GM12878 (cell line): ENCODE results near the gene TMEM38B. TPM values are rescaled to one million over a fixed set of nuclear protein-coding genes. Genes with fewer than 3 reads are reported as not detected.
"Not testable (repeated sequence)": the region's sequence is repeated elsewhere in the genome, so short reads cannot be mapped to it uniquely, and the experiment has no call there.

Source experiments
- ATAC-seq: fragments of 200-7000 bp; cut with Tn5 transposase; 3 replicates; pipeline ENCODE4 v1.9.1; 2020; ENCODE audit warnings: mild to moderate bottlenecking, moderate library complexity
- BruUV-seq: library from RNA; stranded (reverse); fragments of 400-500 nt; replicated peaks from 2 replicates; lab custom pipeline; 2021; lab: Mats Ljungman, UMichigan
- CTCF ChIA-PET: fragments of 300-600 bp; sonication (Branson Sonifier 250); formaldehyde crosslinking; extraction: SDS; loops from one replicate; lab custom pipeline; 2021; ENCODE audit warnings: inconsistent platforms; lab: Yijun Ruan, JAX
- POLR2A ChIA-PET: fragments of 350-600 bp; formaldehyde crosslinking; extraction: SDS; loops from one replicate; lab custom pipeline; 2021; ENCODE audit warnings: inconsistent platforms; lab: Charles Lee
- RAD21 ChIA-PET: fragments of 300-600 bp; sonication (Branson Sonifier 250); formaldehyde crosslinking; loops from one replicate; lab custom pipeline; 2023; ENCODE audit warnings: antibody characterized with exemption; ENCODE audit not compliant: unreplicated experiment; lab: Charles Lee
- SMC1A ChIA-PET: fragments of 300-600 bp; sonication (Branson Sonifier 250); formaldehyde crosslinking; loops from one replicate; lab custom pipeline; 2023; ENCODE audit not compliant: unreplicated experiment, uncharacterized antibody; lab: Charles Lee
- DNase-seq: peaks from one replicate; pipeline ENCODE4 v3.0.0-alpha.2; 2011; ENCODE audit warnings: low read depth, low spot score
- FAIRE-seq: peaks from 3 replicates; lab custom pipeline; 2011; peaks lifted over from hg19 to GRCh38; lab: Jason Lieb, UNC
- H2AFZ ChIP-seq: 2 replicates; pipeline ENCODE4 v1.6.0; 2011; ENCODE audit warnings: low read depth, low read length, control low read depth; ENCODE audit not compliant: control insufficient read depth
- H3K27ac ChIP-seq: 2 replicates; pipeline ENCODE4 v1.5.1; 2011; ENCODE audit warnings: control low read depth; ENCODE audit not compliant: control insufficient read depth, insufficient read depth
- H3K27me3 ChIP-seq, 2 experiments: replicated peaks in 1 of 2; 2 replicates each; pipeline versions ENCODE4 v1.6.0 to v1.6.1; 2011; ENCODE audit warnings: low read length in 1 of 2; ENCODE audit not compliant: control insufficient read depth in 2 of 2, insufficient read depth in 2 of 2
- H3K36me3 ChIP-seq, 2 experiments: 2 replicates each; pipeline ENCODE4 v1.5.1; 2011; ENCODE audit warnings: low read length in 1 of 2; ENCODE audit not compliant: control insufficient read depth in 2 of 2, insufficient read depth in 2 of 2
- H3K4me1 ChIP-seq: 2 replicates; pipeline ENCODE4 v1.6.1; 2011; ENCODE audit warnings: mild to moderate bottlenecking, low read length, moderate library complexity, mixed read lengths; ENCODE audit not compliant: control insufficient read depth, insufficient read depth
- H3K4me2 ChIP-seq: 2 replicates; pipeline ENCODE4 v1.6.0; 2011; ENCODE audit warnings: control low read depth; ENCODE audit not compliant: control insufficient read depth, insufficient read depth
- H3K4me3 ChIP-seq: fragments of 200-600 bp; sonication (generic); 2 replicates; pipeline ENCODE4 v1.5.1; 2016
- H3K79me2 ChIP-seq: 2 replicates; pipeline ENCODE4 v1.6.0; 2011; ENCODE audit warnings: low read length; ENCODE audit not compliant: control insufficient read depth, insufficient read depth
- H3K9ac ChIP-seq: 2 replicates; pipeline ENCODE4 v1.8.0; 2011; ENCODE audit warnings: low read length, control low read depth, mixed read lengths; ENCODE audit not compliant: control insufficient read depth, insufficient read depth
- H3K9me3 ChIP-seq: replicated peaks from 3 replicates; pipeline ENCODE4 v1.5.1; 2011; ENCODE audit warnings: mild to moderate bottlenecking, low read length; ENCODE audit not compliant: control insufficient read depth, insufficient read depth
- H4K20me1 ChIP-seq: 2 replicates; pipeline ENCODE4 v1.6.0; 2011; ENCODE audit not compliant: control insufficient read depth, insufficient read depth
- CHD1 ChIP-seq: IDR thresholded peaks from 2 replicates; pipeline ENCODE4 v1.6.1; 2012; ENCODE audit warnings: low read depth, low read length, improper control_type of control experiment
- CHD4 ChIP-seq: fragments of 200-600 bp; sonication (generic); IDR thresholded peaks from 2 replicates; pipeline ENCODE4 v1.6.1; 2016; ENCODE audit warnings: mild to moderate bottlenecking
- JUNB ChIP-seq: IDR thresholded peaks from 2 replicates; pipeline ENCODE4 v1.6.1; 2016; ENCODE audit warnings: antibody characterized with exemption, mild to moderate bottlenecking
- KLF5 ChIP-seq: fragments of 450-650 bp; IDR thresholded peaks from 2 replicates; pipeline ENCODE4 v1.6.1; 2014; ENCODE audit warnings: mild to moderate bottlenecking; ENCODE audit not compliant: partially characterized antibody
- MYC ChIP-seq: IDR thresholded peaks from 2 replicates; pipeline ENCODE4 v1.6.1; 2011; ENCODE audit warnings: mild to moderate bottlenecking, low read length, moderate library complexity, inconsistent platforms; ENCODE audit not compliant: insufficient read depth, insufficient replicate concordance, insufficient read length, severe bottlenecking
- SMAD1 ChIP-seq: fragments of 450-650 bp; IDR thresholded peaks from 2 replicates; pipeline ENCODE4 v1.6.1; 2018; ENCODE audit warnings: mild to moderate bottlenecking, low read depth; ENCODE audit not compliant: partially characterized antibody
- ZNF622 ChIP-seq: fragments of 450-650 bp; IDR thresholded peaks from 2 replicates; pipeline ENCODE4 v1.6.1; 2017; ENCODE audit warnings: mild to moderate bottlenecking, inconsistent platforms
- WGBS: methylation state at CpG from one replicate; pipeline ENCODE4 v1.1.6; 2016; ENCODE audit warnings: low lambda C conversion rate; ENCODE audit not compliant: insufficient replicate concordance, insufficient coverage; ENCODE audit errors: missing lambda C conversion rate; 5-methylcytosine and 5-hydroxymethylcytosine counted together
- in situ Hi-C: fragments of 300-500 bp; cut with MboI; formaldehyde crosslinking; loops from 9 replicates; pipeline ENCODE4 v1.14.3; 2018; ENCODE audit warnings: mixed read lengths
- intact Hi-C: fragments of 100-400 bp; cut with micrococcal nuclease; formaldehyde crosslinking; loops from one replicate; pipeline ENCODE4 v1.14.2; 2022; ENCODE audit not compliant: unreplicated experiment
- polyA plus RNA-seq, 11 experiments: library from polyadenylated mRNA; depleted of rRNA in 4 of 11; unstranded in 6 of 11; stranded (reverse) in 5 of 11; fragments of >200 nt; fragmentation: Nextera tagmentation in 4 of 11; fragmentation: Illumina TruSeq in 1 of 11; extraction: Ambion mirVana in 4 of 11; extraction: Trizol in 1 of 11; gene quantifications; 1 replicate in 1 of 11; 2 replicates in 10 of 11; pipeline versions ENCODE4 v1.2.1 to v1.2.3, GENCODE V29; 2011 to 2016; ENCODE audit warnings: inconsistent platforms in 2 of 11, missing spikeins in 2 of 11, low read depth in 1 of 11
- total RNA-seq, 4 experiments: library from RNA; depleted of rRNA in 3 of 4; stranded (reverse); fragments of >200 nt in 3 of 4; fragmentation: Illumina TruSeq in 1 of 4; extraction: Trizol in 1 of 4; gene quantifications; 2 replicates each; pipeline versions ENCODE4 v1.2.1 to v1.2.3, GENCODE V29; 2013 to 2021
- TF ChIP-seq, protein P1 (sequence below): fragments of 450-650 bp; IDR thresholded peaks from 2 replicates; pipeline ENCODE4 v1.6.1; 2016; ENCODE audit warnings: mild to moderate bottlenecking
- TF ChIP-seq, protein P2 (sequence below): IDR thresholded peaks from 2 replicates; pipeline ENCODE4 v1.6.1; 2011; ENCODE audit warnings: low read depth, mild to moderate bottlenecking, low read length, moderate library complexity, borderline replicate concordance; ENCODE audit errors: extremely low read depth
- TF ChIP-seq, protein P3 (sequence below): fragments of 450-650 bp; IDR thresholded peaks from 2 replicates; pipeline ENCODE4 v1.6.1; 2017; ENCODE audit warnings: low read depth, mild to moderate bottlenecking, moderate library complexity

TMEM38B gene
- total and polyA plus RNA-seq, 10 of the 15 experiments (the other 5 are each of a cell fraction or from before 2014, with no cell fraction given), result 8.4 to 22.5 (median 12.7) TPM

DNA sequence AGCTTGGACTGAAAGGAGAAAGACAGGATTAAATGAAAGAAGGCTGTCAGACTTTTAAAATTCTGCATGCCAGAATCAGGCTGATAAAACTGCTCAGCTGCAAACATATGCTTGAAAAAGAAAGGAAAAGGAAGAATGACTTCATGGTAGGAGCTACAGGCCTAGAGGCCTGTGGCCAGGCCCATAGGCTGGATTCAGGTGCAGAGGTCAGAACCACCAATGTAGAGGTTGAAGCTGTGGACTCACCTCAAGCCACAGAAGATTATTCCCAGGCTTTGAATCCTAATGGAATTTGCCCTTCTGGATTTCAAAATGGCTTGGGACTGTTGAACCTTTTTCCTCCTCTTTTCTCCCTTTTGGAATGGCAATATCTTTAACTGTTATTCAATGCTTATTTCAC is 47.7 kb downstream of the TMEM38B start:
- intact Hi-C loops, result no loop called here
- TF ChIP-seq CHD1 (no peak), KLF5 (no peak), ZNF622 (no peak), SMAD1 (no peak), JUNB (no peak), CHD4 (no peak), MYC (no peak)
- TF ChIP-seq, protein P1, sequence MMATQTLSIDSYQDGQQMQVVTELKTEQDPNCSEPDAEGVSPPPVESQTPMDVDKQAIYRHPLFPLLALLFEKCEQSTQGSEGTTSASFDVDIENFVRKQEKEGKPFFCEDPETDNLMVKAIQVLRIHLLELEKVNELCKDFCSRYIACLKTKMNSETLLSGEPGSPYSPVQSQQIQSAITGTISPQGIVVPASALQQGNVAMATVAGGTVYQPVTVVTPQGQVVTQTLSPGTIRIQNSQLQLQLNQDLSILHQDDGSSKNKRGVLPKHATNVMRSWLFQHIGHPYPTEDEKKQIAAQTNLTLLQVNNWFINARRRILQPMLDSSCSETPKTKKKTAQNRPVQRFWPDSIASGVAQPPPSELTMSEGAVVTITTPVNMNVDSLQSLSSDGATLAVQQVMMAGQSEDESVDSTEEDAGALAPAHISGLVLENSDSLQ, result no peak
- TF ChIP-seq, protein P2, sequence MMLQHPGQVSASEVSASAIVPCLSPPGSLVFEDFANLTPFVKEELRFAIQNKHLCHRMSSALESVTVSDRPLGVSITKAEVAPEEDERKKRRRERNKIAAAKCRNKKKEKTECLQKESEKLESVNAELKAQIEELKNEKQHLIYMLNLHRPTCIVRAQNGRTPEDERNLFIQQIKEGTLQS, result no peak
- TF ChIP-seq, protein P3, sequence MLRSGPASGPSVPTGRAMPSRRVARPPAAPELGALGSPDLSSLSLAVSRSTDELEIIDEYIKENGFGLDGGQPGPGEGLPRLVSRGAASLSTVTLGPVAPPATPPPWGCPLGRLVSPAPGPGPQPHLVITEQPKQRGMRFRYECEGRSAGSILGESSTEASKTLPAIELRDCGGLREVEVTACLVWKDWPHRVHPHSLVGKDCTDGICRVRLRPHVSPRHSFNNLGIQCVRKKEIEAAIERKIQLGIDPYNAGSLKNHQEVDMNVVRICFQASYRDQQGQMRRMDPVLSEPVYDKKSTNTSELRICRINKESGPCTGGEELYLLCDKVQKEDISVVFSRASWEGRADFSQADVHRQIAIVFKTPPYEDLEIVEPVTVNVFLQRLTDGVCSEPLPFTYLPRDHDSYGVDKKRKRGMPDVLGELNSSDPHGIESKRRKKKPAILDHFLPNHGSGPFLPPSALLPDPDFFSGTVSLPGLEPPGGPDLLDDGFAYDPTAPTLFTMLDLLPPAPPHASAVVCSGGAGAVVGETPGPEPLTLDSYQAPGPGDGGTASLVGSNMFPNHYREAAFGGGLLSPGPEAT, result no peak
- Histone ChIP-seq H3K36me3 (peaks cover 0 to 2% of the 10 kb centered on the region in 2 experiments; a peak in 1 of 4 replicates), H3K4me2 (no peak overlapping the region), H3K9ac (no peak overlapping the region), H2AFZ (no peak overlapping the region), H3K4me1 (no peaks in the 10 kb centered on the region), H3K27ac (no peak overlapping the region), H3K27me3 (no peaks in the 10 kb centered on the region), H3K79me2 (no peaks in the 10 kb centered on the region), H4K20me1 (no peaks in the 10 kb centered on the region), H3K9me3 (no peaks in the 10 kb centered on the region; the same call in 2 of the 3 replicates), H3K4me3 (no peak overlapping the region)
- POLR2A ChIA-PET, result no interaction called here
- RAD21 ChIA-PET, result no interaction called here
- BruUV-seq, result no TSS peak
- CTCF ChIA-PET, result interaction anchor here (1.2 kb wide), 1 partner anchor 23 kb away, joined by 3 read pairs; no protein-coding TSS in a partner anchor
- SMC1A ChIA-PET, result no interaction called here
- no peak for ATAC-seq
- DNase-seq, result no peak
- no peak for FAIRE-seq
- in situ Hi-C loops, result no loop called here

DNA sequence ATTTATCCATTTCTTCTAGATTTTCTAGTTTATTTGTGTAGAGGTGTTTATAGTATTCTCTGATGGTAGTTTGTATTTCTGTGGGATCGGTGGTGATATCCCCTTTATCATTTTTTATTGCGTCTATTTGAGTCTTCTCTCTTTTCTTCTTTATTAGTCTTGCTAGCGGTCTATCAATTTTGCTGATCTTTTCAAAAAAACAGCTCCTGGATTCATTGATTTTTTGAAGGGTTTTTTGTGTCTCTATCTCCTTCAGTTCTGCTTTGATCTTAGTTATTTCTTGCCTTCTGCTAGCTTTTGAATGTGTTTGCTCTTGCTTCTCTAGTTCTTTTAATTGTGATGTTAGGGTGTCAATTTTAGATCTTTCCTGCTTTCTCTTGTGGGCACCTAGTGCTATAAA is 53.0 kb downstream of the TMEM38B start:
- SMC1A ChIA-PET, POLR2A ChIA-PET, RAD21 ChIA-PET, FAIRE-seq, CTCF ChIA-PET, H3K9ac ChIP-seq, H4K20me1 ChIP-seq, ATAC-seq, H3K4me3 ChIP-seq, BruUV-seq, H3K9me3 ChIP-seq, H3K4me2 ChIP-seq, H3K36me3 ChIP-seq, H3K79me2 ChIP-seq, DNase-seq, H3K27me3 ChIP-seq, H3K4me1 ChIP-seq, in situ Hi-C loops, H3K27ac ChIP-seq, H2AFZ ChIP-seq, intact Hi-C loops: not testable (repeated sequence)
- WGBS, result 100% methylated on average over 1 of the region's 3 CpGs
